HepG2 (cell line): Measurements from ENCODE around the gene PDLIM4.

Experiments used
- AHR ChIP-seq: IDR thresholded peaks from 2 replicates; pipeline ENCODE4 v1.6.1; 2018; ENCODE audit warnings: missing genetic modification reagents, missing compliant biosample characterization
- CTCF ChIP-seq: sonication (generic); formaldehyde crosslinking; IDR thresholded peaks from 2 replicates; pipeline ENCODE4 v1.5.0; 2020; ENCODE audit warnings: mild to moderate bottlenecking, missing genetic modification reagents, moderate library complexity
- FLYWCH1 ChIP-seq: sonication (generic); formaldehyde crosslinking; IDR thresholded peaks from 2 replicates; pipeline ENCODE4 v1.8.1; 2023; ENCODE audit warnings: mild to moderate bottlenecking, missing genetic modification reagents
- FOXJ3 ChIP-seq: sonication (generic); formaldehyde crosslinking; IDR thresholded peaks from 2 replicates; pipeline ENCODE4 v1.4.0; 2020; ENCODE audit warnings: missing genetic modification reagents, mild to moderate bottlenecking, borderline replicate concordance
- MZF1 ChIP-seq: sonication (generic); formaldehyde crosslinking; IDR thresholded peaks from 2 replicates; pipeline ENCODE4 v1.8.1; 2023; ENCODE audit warnings: mild to moderate bottlenecking, missing genetic modification reagents, borderline replicate concordance
- PHF8 ChIP-seq: sonication (generic); formaldehyde crosslinking; IDR thresholded peaks from 2 replicates; pipeline ENCODE4 v1.5.0; 2020; ENCODE audit warnings: missing genetic modification reagents
- REL ChIP-seq: sonication (generic); formaldehyde crosslinking; conservative IDR thresholded peaks from 2 replicates; pipeline ENCODE4 v1.8.0; 2022; ENCODE audit warnings: mild to moderate bottlenecking, missing genetic modification reagents, moderate library complexity
- RFX5 ChIP-seq: IDR thresholded peaks from 2 replicates; pipeline ENCODE4 v1.6.1; 2011; ENCODE audit warnings: low read depth, low read length, improper control_type of control experiment
- ZNF263 ChIP-seq: sonication (generic); formaldehyde crosslinking; IDR thresholded peaks from 2 replicates; pipeline ENCODE4 v1.4.0; 2020; ENCODE audit warnings: missing genetic modification reagents
- ZNF550 ChIP-seq: sonication (generic); formaldehyde crosslinking; IDR thresholded peaks from 2 replicates; pipeline ENCODE4 v1.4.0; 2020; ENCODE audit warnings: mild to moderate bottlenecking, missing genetic modification reagents, borderline replicate concordance

GRCh38 chr5:132293066-132293991, 35.8 kb downstream of the PDLIM4 start:
- TF ChIP-seq CTCF (CRISPR knock-in tag) (peak; percentile 43), ZNF263 (CRISPR knock-in tag) (0 out of 2 replicates have a peak, but pooled peaks have one; percentile 41), FOXJ3 (CRISPR knock-in tag) (no peak), FLYWCH1 (CRISPR knock-in tag) (no peak), RFX5 (no peak), REL (CRISPR knock-in tag) (no peak; the same call in 1 of the 2 replicates), PHF8 (CRISPR knock-in tag) (peak; percentile 87), ZNF550 (CRISPR knock-in tag) (no peak), AHR (CRISPR knock-in tag) (0 out of 2 replicates have a peak, but pooled peaks have one; percentile 40), MZF1 (CRISPR knock-in tag) (no peak; the same call in 1 of the 2 replicates)
